GM18861 (cell line): Measurements from ENCODE around the gene CHMP5.

Experiments
- ATAC-seq: cut with Tn5 transposase; IDR thresholded peaks from one replicate; pipeline ENCODE4 v1.9.1; 2021; ENCODE audit not compliant: unreplicated experiment

CHMP5 gene

DNA sequence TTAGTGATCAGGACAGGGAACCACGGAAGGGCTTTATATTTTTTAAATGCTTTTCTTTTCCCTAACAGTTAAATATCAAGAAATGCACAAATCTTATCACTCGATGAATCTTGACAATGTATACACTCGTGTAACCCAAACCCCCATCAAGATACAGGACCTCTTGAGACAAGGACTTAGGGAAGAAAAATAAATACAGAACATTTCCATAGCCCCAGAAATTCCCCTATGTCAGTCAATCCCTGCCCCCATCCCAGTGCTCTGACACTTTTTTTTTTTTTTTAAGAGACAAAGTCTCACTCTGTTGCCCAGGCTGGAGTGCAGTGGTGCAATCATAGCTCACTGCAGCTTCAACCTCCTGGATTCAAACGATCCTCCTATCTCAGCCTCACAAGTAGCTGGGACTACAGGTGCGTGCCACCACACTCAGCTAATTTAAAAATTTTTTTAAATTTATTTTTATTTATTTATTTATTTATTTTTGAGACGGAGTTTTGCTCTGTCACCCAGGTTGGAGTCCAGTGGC lies 22.2 kb upstream of the CHMP5 start:
- no peak for ATAC-seq

DNA sequence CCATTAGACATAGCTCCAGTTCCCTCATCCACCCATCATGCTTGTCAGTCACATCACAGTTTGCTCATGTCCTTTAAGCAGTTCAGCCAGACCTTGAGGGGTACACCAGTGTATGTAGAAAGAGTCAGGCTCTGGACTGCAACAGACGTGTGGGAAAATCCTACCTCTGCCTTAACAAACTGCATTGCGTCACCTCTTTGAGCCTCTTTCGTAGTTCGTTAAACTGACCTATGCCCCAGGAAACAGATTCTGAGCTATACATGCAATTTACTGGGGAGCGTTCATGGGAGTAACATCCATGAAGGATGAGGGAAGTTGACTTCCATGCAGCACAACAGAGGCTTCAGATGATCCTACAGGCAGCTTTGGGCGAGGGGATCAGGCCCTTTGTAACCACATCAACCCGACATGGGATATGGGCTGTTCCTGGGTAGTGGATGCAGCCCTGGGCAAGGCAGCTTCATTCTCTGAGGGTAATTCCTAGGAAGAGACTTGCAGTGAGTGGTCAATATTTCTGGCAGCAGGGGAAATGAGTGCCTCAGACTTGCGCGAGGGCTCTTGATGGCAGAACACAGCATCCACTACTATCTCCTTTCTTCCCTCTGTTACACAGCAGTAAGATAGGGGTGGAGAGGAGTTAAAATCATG lies 20.6 kb upstream of the CHMP5 start:
- no peak for ATAC-seq

DNA sequence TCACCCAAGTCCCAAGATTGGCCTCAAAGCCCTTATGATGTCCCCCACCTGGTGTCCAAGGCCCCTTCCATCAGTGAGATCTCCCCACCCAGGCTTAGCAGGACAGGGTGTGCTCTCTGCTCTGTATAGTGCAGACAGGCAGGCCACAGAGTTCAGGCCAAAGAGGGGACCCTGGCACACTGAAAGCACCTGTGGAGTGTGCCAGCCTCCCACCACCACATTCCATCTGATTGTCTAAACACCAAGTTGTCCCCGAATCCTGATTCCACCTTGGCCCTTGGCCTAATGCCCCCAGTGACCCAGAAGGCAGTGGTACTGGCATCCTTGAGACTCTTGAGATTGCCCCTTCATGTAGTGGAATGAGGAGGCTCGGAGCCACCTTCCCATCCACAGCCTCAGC lies 19.5 kb upstream of the CHMP5 start:
- no peak for ATAC-seq

DNA sequence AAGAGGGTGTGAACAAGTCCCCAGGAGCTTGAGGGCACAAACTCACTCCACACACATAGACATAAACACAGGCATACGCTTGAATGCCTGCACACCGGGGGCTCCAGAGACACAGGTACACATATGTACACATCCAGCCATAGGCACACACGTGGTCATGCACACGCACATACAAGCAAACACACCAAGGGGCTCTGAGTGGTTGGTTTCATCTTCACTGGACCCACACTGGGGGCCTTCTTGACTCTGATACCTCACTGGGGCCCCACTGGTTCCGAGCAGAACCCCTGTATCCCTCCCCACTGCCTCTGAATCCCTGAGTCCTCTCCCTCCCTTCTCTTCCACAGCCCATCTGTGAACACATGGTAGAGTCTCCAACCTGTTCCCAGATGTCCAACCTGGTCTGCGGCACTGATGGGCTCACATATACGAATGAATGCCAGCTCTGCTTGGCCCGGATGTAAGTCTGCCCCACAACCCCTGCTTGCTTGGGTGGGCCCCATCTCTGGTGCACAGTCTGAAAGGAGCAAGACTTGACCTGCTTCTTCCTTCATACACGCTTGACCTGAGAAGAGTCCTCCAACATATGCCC lies 18.5 kb upstream of the CHMP5 start:
- ATAC-seq: no peak

DNA sequence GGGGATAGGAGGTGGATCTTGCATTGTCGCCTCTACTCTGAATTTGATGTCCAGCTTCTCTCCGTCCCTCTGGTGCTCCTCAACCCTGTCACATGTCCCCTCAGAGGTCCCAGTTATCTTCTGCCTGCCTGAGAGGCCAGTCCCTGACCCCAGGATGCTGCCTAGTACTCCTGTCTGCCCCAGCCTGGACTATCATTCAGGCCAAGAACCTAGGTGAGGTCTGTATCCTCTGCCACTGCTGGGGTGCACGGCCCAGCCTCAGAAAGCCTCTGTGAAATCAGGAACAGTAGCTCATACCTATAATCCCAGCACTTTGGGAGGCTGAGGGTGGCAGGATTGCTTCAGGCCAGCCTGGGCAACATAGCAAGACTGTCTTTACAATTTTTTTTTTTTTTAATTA lies 16.2 kb upstream of the CHMP5 start:
- no peak for ATAC-seq

DNA sequence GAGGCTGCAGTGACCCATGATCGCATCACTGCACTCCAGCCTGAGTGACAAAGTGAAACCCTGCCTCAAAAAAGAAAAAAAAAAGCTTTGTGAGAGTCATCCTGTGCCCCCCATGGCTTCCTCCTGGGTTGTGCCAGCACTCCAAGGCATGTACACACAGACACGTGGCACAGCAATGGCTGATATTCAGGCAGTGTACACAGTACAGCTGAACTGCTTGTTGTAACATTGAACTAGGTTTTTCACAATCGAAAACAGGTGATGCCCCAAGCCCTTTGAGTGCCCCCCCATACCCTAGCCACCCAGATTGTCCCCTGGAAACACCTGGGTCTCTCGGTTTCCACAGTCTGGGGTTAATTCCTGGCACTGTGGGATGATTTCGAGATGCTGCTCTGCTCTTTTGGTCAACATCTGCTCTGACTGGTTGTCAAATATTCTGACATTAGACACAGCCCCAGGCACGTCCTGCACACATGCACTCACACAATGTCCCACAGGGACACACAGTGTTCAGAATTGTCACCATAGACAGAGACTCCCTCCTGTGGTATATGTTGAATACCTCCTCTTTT lies 15.7 kb upstream of the CHMP5 start:
- no peak for ATAC-seq

DNA sequence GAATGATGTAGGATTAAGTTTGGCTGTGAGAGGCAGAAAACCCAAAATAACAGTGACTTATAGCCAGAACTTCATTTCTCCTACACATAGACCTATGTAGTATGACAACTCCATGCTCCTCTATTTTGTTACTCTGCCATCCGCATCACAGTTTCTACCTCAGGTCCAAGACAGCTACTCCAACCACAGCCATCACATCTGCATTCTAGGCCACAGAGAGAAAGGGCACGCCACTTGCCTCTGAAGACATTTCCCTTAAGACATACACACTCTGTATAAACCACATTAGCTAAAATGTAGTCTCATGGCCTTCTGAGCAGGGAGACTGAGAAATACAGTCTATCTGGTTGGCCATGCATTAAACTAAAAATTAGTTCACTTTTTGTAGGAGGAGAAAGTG lies 14.9 kb upstream of the CHMP5 start:
- no peak for ATAC-seq

DNA sequence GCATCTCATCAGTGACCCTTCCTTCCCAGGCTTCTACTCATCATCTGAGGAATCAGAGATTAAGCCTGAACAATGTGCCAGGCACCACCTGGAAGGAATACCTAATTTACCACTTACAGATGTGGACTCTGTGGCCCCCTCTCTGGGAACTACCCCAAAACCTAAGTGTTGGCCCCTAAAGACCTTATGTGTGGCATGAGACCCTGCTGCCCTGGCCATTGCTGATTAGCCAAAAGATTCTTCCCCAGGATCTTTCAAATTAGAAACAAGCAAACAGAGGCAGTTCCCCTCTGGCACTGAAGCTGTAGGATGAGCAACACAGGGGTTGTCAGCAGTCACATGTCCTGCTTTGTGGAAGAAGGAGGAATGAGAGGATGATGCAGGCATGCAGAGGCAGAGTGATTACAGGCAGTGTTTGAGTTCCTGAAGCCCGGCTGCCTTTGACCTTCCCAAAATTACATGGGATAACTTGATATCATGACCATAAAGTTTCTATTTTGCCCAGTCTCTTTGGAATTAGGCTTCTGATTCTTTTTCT lies 14.3 kb upstream of the CHMP5 start:
- ATAC-seq: no peak

DNA sequence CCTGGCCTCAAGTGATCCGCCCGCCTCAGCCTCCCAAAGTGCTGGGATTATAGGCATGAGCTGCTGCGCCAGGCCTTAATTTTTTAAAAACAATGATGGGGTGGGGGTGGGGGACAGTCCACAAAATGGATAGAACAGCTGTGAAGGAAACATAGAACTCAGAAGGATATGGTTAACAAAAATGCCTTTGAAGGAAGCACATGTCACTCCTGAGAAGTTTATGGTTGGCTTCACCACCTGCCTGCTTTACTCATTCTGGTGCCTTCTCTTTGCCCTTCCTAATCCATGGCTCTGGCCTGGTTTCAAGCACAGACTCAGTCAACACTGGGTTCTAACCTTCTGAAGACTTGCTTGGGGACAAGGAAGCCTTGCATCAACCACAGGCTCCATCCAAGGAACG lies 10.6 kb upstream of the CHMP5 start:
- no peak for ATAC-seq

DNA sequence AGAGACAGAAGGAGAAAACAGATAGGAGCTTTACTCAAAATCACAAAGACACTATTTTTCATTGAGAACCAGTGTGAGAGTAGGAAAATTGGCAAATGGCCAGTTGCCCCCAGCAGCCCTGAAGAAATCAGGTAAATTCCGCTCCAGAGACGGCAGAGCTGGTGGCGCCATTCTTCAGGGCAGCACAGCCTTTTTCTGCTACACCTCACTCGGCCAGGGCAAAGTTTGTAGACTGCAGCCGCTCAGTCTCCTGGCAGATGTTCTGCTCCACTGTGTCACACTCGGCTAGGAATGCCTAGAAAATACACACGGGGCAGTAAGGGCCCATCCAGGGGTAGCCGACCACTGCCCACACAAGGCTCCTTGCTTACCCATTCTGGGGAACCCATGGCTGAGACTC lies 9.8 kb upstream of the CHMP5 start:
- ATAC-seq: no peak

DNA sequence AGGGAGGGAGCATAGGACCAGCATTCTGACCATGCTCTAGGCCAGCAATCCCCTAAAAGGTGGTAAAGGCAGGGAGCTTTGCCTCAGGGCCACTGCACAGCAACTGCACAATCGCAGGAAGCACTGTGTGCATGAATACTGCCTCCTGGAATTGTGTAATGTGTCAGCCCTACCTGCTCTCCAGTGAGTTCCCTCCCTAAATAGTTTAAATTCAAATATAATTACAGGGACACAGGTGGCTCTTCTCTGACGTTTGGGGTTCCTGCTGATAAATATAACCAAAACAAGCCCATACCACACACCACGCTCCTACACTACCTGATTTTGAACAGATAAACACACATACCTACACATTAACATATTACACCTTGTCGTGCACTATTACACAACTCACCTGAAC lies 9.4 kb upstream of the CHMP5 start:
- no peak for ATAC-seq

DNA sequence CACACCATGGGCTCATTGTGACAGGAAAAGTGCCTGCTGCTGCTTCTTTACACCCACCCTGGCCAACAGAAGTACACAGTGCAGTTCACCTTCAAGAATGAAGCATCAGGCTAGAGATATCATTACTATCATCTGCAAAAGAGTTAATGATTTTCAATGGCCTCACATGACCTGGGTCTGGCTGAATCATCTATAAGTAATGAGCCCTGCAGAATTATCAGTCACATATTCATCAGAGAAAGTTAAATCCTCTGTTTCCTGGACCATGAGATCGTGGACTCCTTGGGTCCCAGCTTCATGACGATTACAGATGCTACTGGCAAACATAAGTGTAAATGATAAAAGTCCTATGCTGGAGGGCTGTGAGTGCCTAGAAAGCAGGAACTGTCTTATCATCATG lies 8.6 kb upstream of the CHMP5 start:
- no peak for ATAC-seq

DNA sequence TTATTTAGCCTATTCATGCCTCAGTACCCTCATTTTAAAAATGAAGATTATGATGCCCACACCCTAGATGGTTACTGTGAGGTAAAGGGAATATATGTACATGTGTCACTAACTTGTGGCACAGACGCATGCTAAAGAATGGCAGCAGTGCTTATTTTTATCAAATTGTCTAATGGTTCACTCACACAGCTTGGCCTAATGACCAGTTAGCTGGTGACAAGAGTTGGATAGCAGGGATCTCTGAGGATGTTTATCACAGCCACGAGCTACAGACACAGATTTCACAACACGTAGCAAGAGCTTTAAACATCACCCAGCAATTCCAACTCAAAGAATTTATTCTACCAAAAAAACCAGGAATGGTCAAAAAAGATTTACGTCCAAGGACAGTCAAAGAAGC lies 7.6 kb upstream of the CHMP5 start:
- no peak for ATAC-seq

DNA sequence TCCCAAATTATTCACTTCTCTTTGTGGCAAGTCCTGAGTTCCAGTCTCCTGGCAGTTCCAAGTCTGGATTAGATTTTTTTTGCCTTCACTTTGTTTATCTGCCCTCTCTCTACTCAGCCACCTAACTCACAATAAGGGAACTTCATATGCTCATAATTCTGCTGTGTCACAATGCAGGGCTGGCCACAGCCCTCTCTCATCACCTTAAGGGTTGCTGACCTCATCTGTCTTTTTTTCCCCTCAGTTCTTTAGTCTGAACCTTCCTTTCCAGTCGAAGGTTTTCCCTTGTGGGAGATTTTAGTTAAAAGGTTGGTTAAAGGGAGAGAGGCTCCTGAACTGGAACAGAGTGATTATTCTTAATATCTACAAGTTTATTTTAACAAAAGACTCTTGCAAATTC lies 4.5 kb upstream of the CHMP5 start:
- no peak for ATAC-seq

DNA sequence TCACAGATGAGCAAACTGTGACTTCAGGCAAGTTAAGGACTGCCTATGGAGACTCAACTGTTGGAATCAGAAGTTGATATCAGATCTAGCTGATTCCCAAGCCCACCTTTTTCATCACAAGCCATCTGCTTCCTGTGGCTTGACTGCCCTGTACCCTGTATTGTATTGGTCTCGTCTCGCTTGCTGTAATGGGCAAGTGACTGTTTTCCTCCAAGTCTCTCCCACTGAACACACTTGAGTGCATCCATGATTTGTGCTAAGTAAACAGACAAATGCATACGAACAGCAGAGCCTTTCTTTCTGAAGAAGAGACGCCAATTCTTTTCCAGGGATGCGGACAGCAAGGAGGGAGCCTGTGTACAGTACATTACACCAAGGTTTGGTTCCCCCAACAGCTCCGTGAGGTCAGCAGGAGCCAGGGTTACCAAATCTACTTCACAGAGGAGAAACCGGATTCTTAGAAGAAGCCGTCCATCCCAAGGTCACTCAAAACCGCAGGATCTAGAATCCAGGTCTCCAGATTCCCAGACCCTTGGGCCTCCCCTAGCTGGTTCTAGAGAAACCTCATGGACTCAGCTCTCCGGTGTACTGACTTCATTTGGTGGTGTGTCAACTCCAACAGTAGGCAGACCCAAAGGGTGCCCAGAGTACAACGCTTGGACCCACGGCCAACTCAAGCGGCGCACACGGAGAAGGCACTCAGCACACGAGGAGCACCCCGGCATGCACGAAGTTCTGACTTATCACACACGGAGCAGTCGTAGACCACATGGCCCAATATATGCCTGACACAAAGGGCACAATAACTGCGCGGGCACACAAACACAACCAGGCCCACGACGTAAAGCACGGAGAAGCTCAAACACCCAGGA lies 1.5 kb upstream of the CHMP5 start:
- no peak for ATAC-seq

DNA sequence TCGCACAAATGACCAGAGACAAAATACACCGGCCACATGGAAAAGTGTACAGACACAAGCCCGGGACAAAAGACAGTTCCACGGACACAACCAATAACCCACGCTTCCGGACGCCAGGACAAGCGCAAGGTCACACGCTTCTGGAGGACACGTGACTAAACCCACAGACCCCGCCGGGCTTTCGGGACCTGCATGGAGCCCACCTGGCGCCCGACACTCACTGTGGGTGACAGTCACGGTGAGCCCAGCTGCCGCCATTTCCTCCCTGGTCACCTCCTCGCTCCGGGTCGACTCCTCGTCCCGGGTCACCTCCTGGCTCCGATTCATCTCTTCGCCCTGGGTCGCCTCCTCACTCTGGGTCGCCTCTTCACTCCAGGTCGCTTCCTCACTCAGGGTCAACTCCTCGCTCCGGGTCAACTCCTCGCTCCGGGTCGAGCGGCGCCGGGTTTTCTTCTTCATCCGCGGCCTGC lies 811 bp upstream of the CHMP5 start:
- ATAC-seq: peak; percentile 15

DNA sequence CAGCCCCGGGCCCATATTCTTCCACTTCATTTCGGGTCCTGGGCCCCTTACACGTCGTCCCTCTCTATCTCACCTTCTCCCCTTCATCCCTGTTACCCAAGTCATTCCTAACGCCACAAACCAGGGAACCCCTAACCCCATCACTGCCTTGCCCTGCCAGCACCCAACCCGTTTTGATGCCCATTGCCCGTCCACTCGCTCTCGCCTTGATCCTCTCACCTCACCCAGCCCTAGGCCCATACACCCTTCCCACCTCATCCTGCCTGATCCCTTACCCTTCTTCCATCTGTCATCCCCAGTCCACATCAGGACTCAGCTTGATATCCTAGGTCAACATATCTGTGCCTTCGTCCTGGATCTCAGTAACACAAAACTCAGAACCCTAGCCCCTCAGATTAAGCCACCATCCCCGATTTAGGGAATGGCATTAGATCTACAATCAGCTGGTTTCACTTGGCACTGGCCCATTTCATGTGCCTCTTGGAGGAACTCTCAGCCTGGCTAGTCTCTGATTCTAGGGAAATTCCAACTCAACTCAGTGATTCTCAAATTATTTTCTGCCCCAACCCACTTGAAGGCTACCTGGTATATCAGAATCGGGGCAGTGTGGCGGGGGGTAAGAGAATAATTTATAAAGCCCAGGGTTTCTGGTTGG lies 489 bp downstream of the CHMP5 start:
- no peak for ATAC-seq

DNA sequence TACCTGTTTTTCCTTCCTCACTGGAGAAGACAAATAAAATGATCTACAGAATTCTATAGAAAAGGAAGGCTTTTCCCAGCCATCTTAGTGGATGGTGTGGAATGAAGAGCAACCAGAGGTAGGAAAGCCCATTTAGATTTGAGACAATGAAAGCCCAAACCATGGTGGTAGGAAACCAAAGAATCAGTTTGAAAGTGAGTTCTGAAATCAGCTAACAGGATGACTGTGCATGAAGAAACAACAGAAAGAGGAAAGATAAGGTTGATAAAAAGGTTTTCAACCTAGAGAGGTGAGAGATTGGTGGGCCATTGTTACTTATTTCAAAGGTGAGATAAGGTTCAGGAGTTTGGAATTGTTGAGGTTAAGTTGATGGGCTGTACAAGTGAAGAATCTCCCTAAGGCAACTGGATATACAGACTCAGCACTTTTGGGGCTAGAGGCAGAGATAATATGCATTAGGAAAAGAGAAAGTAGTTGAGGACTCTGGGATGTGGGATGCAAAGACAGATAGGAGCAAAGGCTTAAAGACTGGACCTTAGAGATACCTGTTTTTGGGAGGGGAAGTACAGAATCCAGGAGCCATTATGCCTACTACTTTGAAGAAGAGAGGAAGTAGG lies 2.4 kb downstream of the CHMP5 start:
- ATAC-seq: no peak

DNA sequence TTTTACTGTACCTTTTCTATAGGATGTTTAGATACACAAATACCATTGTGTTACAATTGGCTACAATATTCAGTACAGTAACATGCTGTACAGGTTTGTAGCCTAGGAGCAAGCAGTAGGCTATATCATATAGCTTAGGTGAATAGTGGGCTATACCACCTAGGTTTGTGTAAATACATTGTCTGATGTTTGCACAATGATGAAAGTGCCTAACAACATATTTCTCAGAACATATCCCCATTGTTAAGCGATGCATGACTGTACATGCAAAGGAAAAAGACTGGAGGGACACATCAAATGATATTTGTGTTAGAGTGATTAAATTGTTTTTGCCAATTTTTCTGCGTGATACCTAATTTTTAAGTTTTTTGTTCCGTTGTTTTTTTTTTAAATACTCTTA lies 5.3 kb downstream of the CHMP5 start:
- no peak for ATAC-seq

DNA sequence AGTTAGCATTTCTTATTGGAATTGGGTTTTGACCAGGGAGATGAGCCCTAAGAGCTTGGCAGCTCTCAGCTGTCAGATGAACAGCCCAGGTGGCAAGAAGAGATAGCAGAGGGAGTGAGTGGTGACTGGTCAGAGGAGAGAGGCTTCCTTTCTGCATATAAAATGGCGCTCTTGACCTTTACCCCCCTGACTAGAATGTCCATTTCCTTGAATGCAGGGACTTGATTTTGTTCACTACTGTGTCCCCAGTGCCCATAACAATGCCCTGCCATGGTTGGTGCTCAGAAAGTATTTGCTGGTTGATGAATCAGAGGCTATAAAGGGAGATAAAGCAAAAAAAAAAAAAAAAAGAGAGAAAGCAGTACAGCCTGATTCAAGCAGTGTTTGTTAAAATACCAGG lies 7.2 kb downstream of the CHMP5 start:
- no peak for ATAC-seq
